GM18519 (cell line): ENCODE measurements around the gene NMUR1.
"Not testable (repeated sequence)": the region's sequence is repeated elsewhere in the genome, so short reads cannot be mapped to it uniquely, and the experiment has no call there.

ENCODE experiments used
- ATAC-seq: cut with Tn5 transposase; IDR thresholded peaks from one replicate; pipeline ENCODE4 v1.9.1; 2021; ENCODE audit warnings: mild to moderate bottlenecking, moderate library complexity; ENCODE audit not compliant: unreplicated experiment, low FRiP score

Gene NMUR1, protein sequence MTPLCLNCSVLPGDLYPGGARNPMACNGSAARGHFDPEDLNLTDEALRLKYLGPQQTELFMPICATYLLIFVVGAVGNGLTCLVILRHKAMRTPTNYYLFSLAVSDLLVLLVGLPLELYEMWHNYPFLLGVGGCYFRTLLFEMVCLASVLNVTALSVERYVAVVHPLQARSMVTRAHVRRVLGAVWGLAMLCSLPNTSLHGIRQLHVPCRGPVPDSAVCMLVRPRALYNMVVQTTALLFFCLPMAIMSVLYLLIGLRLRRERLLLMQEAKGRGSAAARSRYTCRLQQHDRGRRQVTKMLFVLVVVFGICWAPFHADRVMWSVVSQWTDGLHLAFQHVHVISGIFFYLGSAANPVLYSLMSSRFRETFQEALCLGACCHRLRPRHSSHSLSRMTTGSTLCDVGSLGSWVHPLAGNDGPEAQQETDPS

DNA sequence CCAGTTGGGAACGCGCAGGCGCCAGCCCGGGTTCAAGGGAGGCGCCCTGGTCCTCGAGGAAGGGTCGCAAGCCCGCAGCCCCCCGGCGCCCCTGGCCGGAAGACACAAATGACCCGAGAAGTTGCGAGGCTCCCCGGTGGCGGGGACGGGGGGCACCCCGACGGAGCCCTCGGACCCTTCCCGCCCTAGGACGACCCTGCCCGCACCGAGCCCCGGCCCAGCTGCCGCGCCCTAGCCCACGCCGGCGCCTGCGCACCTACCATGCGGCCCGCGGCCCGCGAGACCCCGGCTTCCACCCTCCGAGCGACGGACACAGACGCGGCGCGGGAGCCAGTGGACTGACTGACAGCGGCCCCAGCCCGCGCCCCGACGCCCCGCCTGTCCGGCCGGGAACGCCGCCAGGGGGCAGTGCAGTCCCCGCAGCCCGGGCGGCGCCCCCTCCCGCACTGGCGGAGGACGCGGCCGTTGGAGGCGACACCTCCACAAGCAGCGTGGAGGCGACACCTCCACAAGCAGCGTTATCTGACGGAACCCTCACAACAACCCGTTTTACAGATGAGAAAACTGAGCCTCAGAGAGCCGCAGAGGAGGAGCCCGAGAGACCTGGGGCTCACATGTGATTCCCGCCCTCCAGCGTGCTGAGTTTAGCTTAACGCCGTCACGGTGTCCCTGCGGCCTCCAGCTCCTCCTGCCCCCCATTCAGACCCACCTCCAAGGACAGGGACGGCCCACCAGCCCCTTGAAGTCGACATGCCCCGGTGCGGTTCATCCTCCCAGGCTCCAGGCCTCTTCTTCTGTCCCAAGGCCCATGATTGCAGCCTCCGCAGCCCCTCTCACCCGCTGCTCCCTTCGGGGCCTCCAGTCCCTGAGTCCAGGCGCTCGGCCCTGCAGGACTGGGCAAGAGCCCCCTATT, at the start of gene NMUR1:
Gene NMUR1 (minus strand): TSS at position 347 of the 913 bp plus-strand sequence. CDS start 84 bp downstream, at position 263.
- no peak for ATAC-seq

DNA sequence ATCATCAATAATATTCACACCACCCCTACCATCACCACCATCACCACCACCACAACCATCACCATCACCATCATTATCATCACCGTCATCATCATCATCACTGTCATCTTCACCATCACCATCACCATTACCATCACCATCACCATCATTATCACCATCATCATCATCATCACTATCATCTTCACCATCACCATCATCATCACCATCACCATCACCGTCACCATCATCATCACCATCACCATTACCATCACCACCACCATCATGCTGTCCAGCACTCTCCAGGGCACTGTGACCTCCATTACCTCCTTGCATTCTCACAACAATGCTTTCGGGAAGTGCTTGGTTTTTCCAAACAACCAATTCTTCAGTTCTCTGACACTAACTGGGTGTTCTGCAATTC, 49.3 kb upstream of the NMUR1 start:
- no peak for ATAC-seq

DNA sequence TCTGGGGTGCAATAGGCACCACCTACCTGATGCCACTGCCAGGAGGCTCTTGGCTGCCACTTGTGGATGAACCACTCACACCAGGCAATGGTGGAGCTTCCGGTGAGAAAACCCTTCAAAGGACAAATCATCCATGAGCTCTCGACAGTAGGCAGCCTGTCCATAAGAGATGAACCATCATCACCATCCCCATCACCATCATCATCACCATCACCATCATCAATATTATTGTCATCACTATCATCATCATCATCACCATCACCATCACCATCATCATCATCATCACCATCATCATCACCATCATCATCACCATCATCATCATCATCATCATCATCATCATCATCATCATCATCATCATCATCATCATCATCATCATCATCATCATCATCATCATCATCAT, 48.4 kb upstream of the NMUR1 start:
- not testable (repeated sequence) for ATAC-seq

DNA sequence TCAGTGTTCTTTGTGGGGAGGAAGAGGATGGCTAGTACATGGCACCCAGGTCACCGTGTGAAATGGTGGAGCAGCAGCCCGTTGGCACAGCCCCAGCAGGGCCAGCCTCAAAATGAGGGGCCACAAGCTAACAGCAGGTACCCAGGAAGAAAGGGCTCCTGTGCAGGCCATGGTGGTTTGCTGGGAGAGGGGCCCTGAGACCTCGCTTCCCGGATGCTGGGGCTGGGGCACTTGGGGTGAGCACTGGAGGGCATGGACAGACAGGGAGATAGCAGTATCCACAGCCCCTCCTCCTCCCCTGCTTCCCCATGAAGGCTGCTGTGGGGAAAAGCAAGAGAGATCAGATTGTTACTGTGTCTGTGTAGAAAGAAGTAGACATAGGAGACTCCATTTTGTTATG, 46.2 kb upstream of the NMUR1 start:
- ATAC-seq = no peak

DNA sequence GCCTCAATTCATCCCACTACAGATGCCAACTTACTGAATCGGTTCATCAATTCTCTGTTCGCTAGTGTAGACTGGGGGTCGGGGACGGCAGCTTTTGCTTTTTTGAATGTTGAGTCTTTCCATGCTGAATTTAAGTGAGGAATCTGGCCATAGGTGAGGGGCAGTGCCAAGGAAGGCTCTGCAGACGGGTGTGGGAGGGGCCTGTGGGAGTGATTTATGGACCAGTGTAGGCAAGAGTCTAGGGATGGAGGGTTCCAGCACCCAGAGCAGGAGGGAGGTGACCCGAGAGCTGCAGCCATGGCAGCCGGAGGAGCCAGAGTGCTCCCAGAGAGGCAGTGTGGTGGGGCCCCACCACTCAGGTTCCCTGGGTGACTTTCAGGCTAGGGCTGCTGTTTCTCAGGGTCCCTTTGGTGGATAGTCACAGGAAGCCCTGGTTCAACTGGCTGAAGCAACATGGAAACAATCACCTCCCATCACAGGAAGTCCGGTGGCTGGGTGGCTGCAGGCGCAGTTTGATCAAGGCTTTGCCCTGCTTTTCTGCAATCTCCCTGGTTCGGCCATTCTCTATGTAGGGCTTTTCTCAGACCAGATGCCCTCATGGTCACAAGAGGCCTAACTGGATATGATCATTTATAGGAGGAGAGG, 45.5 kb upstream of the NMUR1 start:
- ATAC-seq = no peak

DNA sequence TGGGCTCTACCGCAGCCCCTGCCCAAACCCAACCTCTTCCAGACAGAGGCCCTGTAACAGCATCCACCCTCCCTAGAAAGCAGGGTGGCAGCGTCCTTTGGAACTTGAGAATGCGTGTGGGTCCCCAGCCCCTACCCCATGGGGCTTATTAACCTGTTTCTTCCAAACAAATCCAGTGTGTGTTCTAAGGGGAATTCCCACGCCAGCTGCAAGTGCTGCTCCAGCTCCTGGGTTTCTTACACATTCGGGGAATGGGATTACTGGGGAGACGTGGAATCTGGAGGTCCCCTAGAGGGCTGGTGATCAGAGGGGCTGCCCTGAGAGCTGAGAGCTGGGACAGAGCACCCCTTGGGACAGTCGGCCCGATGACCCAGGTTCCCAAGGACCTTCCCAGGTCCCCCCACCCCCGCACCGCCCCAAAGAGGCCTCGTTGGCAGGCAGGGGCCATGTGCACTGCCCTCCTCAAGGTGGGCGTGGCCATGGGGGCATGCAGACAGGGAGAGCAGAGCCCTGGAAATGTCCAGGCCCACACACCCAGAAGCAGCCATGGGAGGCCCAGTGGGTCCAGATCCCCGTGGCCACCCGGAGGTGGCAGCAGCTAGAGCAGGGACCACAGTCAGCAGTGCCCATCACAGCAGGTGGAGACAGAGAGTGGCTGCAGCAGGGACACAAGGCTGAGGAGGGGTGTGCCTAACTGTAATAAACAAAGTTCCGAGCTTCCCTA, 43.6 kb upstream of the NMUR1 start:
- no peak for ATAC-seq

DNA sequence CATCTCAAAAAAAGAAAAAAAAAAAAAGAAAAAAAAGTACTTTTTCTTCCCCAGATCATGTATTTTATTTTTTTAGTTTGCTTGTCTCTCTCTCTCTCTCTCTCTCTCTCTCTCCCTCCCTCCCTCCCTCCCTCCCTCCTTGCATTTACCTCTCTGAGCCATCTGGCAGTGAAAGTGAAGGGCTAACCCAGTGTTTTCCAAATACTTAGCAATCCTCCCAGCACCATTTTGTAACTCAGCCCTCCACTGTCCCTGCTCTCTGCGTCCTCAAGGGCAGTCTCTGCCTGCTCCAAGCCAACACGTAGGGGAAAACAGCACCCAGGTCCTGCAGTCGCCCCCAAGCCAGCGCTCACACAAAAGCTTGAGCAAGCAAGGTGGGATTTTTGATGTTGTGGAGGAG, 42.9 kb upstream of the NMUR1 start:
- ATAC-seq = no peak

DNA sequence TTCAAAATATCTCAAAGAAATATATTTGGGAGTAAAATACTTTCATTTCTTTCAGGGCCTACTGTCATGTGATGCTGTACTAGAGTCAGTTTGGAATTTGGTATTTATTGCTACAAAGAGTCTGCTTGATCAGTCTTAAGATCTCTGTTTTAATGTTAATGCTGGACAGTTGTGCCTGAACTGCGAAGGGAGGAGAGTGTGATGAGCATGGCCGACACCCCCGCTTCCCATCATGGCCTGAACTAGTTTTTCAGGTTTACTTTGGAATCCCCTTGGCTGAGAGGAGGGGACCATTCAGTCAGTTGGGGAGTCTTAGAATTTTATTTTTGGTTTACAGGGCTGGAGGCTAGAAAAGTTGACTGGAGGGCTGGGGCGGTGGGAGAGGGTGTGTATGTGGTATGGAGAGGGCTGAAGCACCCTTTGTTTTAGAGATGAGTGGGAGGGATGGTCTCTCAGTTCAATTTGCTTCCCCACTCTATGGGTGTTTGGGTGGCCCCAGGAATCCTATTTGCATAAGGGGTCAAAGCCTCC, 41.5 kb upstream of the NMUR1 start:
- no peak for ATAC-seq

DNA sequence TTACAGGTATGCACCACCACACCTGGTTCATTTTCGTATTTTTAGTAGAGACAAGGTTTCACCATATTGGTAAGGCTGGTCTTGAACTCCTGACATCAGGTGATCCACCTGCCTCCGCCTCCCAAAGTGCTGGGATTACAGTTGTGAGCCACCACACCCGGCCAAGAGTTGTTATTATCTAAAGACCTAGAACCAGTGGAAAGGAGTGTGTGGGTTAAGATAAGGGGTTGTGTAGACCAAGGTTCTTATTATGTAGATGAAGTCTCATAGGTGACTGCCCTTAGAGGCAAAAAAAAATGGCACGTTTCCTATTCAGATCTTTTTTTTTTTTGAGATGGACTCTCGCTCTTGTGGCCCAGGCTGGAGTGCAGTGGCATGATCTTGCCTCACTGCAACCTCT, 40.7 kb upstream of the NMUR1 start:
- not testable (repeated sequence) for ATAC-seq

DNA sequence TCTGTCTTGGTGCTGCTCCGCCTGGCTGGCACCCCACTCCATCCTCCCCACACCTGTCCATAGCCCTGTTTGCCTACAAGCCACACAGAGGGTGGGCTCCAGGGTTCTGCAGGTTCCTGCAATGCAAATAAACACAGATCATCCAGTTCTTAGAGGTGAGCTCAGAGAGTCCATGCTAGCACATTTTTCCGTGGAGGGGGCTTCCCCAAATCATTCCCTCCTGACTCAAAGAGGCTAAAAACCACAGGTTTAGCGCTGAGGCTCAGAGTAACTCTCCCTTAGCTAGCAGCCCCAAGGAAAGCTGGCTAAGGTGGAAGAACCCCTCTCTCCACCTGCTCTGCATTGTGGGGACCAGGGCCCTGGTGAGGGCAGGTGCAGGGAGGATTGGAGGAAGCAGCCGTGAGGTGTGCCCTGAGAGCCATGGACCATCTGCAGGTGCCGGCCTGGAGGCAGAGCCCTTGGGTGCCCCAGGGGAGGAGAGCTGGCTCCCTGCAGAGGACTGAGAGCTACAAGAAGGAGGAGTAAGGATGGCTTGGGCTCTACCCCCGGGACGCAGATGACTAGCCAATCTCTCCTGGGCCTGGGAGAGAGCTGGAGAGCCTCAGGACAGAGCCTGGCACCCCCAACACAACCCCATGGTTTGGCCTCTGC, 38.7 kb upstream of the NMUR1 start:
- no peak for ATAC-seq

DNA sequence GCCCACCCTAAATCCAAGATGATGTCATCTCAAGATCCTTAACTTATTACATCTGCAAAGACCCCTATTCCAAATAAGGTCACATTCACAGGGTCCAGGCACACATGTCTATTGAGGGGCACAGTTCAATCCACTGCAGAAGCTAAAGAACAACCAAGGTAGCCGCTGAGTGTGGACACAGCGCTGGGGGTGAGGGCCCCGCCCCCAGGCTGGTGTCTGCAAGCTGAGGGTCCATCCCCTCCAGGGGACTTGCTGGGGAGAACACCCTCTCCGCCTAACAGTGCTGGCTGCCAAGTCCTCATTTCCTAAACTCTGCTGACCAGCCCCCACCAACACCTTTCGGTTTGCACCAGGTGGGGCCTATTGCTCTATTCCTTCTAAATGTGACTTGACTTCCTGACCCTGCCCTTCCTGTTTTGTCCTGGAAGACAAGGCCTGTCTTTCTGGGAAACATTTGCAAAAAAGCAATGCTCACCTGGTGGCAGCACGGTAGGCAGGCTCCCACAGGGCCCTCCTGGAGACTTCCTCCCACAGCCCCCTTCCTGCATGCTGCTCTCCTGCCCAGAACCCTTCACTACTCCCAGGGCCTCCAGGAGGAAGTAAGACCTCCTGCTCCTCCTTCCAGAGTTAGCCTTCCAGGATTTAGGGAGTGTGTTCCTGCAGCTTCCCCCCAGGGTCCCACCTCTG, 38.0 kb upstream of the NMUR1 start:
- ATAC-seq = no peak

DNA sequence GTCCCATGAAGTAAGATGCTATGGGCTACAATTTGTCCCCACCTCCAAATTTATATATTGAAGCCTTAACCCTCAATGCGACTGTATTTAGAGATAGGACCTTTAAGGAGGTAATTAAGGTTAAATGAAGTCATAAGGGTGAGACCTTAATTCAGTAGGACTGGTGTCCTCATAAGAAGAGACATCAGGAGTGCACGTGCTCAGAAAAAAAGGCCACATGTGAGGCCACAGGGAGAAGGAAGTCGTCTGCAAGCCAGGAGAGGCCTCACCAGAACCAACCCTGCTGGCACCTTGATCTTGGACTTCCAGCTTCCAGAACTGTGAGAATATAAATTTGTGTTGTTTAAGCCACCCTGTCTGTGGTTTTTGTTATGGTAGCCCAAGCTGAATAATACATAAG, 36.9 kb upstream of the NMUR1 start:
- no peak for ATAC-seq

DNA sequence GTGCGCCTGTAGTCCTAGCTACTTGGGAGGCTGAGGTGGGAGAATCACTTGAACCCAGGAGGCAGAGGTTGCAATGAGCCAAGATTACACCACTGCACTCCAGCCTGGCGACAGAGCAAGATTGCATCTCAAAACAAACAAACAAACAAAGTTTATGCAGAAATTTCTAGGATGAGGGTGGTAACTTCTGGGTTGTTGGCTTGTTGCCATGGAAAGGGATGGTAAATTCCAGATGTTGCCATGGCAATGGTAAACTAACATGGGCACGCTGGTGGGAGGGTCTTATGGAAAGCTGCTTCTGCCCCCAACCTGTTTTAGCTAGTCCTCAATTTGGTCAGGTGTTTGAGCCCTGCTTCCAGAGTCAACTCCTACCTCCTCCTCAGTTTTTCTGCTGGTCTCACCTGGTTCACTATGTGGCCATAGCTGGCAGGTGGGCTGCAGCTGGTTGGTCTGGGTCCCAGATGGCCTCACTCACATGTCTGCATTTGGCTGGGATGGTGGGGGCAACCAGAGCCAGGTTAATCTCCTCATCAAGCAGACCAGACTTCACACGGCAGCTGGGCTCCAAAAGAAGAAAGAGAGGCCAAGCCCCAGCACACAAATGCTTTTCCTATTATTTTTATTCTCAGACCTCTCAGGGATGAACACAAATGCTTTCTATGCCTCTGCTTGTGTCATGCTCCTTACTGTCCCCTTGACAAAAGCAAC, 35.8 kb upstream of the NMUR1 start:
- no peak for ATAC-seq

DNA sequence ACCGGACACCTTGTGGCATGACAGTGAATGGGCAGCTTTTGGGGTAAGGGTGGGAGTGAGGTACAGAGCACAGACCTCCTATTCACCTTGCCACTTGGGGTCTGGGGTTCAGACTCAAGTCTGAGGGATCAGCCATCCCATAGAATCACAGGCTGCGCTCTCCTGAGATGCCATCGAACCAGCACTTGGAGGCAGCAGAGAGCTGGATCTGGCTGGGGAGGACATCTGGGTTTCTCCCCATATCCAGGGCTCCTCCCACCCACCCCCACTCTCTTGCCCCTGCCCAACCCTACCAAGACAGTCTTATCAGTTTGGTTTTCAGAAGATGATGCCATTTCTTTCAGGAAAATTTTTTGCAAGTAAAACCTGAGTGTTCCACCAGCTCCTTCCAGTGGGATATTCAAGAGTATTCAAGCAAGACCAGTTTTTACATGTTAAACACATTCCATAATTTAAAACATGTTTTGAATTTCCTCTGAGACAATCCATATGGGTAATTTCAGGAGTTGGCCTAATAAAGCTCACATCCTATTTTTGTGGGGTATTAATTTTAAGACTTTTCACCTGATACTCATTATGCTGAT, 33.2 kb upstream of the NMUR1 start:
- ATAC-seq = no peak

DNA sequence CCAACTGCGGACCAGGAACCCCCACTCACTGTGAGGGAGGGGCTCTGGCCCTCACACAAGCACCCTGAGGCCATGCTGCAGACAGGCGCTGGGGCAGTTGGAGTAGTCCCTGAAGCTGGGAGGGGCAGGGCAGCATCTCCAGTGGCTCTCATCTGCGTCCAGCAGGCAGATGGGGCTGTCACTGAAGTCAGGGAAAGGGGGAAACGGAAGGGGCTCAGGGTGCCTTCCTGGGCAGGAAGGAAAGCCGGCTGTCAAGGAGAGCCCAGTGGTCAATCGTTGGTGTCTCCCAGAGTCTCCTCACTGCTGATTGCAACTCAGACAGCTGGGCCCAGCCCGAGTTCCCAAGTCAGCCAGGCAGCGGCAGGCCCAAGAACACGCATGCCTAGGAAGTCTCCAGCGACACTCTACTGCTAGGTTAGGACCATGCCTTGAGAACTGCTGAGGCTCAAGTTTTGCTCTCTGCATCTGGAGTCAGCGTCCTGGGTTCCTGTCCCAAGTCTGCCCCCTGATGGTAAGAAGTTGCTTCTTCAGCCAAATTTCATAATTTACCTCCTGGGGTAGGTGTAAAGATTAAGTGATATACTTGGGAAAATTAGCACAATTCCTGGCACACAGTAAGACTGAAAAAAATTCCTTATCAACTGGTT, 27.4 kb upstream of the NMUR1 start:
- ATAC-seq = peak; percentile 85

DNA sequence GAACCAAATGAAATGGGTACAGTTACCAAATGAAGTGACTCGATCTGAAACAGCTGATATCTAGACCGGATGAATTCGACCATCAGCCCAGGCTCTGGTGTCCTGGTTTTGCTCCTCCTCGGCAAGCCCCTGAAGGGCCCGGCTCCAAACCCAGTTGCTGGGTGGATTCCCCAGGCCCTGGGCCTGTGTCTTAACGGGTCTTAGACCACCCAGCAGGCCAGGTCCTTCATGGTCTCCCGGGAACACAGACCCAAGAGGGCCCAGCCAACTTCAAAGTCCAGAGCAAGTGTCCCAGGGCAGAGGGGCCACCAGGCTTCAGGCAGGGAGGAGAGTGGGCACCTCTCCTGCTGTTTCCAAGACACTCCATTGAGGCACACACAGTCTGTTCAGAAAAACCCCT, 26.7 kb upstream of the NMUR1 start:
- no peak for ATAC-seq

DNA sequence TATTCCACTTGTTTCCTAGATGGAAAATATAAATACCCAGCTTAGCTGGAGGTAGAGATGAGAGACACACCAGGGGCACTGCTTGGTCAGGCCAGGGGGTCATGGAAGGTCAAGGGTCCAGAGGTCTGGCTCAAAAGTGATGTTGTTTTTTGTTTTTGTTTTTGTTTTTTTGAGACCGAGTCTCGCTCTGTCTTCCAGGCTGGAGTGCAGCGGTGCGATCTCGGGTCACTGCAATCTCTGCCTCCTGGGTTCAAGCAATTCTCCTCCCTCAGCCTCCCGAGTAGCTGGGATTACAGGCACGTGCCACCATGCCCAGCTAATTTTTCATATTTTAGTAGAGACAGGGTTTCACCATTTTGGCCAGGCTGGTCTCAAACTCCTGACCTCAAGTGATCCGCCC, 26.3 kb upstream of the NMUR1 start:
- ATAC-seq = not testable (repeated sequence)
